ENCODE results near the gene GPR39. TPM values are rescaled to one million over a fixed set of nuclear protein-coding genes. Genes with fewer than 3 reads are reported as not detected.

GPR39 gene
- total RNA-seq, 2 experiments from 2014 or later = 0.13 TPM; not detected in 1

DNA sequence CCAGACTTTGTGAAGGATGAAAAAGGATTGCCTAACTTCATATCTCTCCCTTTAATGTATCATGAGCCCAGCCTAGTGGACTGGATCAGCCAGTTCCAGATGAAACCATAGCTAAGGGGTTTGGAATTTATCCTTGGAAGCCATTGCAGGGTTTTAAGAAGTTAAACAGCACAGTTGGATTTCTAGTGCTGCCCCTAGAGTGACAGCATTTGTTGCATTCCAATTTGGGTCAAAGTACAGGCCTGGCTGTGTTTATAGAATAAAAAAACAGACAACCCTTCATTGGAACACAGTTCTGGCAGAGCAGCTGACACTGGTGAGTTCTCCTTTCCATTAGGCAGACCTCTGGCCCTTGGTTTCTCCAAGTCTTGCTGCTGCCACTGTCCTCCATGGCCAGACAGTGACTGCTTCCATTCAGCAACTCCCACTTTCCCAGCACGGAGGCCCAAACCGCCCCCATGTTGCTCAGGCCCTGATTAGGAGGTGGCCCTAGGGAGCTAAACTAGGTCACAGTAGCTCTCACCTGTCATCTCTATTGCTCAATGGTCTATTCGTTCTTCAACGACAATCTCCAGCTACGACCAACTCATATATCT lies 8.0 kb downstream of the GPR39 start:
- intact Hi-C loops (cut with micrococcal nuclease; ENCODE audit: unreplicated experiment) = no loop called here
- H3K4me1 ChIP-seq (ENCODE audit: insufficient read depth, low read length, poor library complexity, severe bottlenecking) = no peaks in the 10 kb centered on the region
- H3K4me2 ChIP-seq (ENCODE audit: low read length) = no peak overlapping the region
- DNase-seq (ENCODE audit: low spot score) = no peak
- CTCF ChIA-PET (ENCODE audit: unreplicated experiment) = no interaction called here
- POLR2A ChIA-PET = interaction anchor here (1.4 to 1.5 kb wide), 2 partner anchors 9 to 22 kb away, joined by 3 read pairs; no protein-coding TSS in a partner anchor
- H3K27ac ChIP-seq (ENCODE audit: low read depth, low read length, poor library complexity, severe bottlenecking) = no peak overlapping the region
- no peaks in the 10 kb centered on the region for H3K9me2 ChIP-seq (ENCODE audit: insufficient read depth, low read length)
- no peaks in the 10 kb centered on the region for H3K79me2 ChIP-seq (ENCODE audit: insufficient read depth, low read depth, low read length)
- BruUV-seq (replicated peaks) = no TSS peak
- no peak overlapping the region for H2AFZ ChIP-seq (ENCODE audit: low read length)
- TF ChIP-seq EZH2phosphoT487 (IDR thresholded peaks at IDR 0.05; ENCODE audit: borderline replicate concordance, low read depth, low read length) = no peak
- TF ChIP-seq, protein P1, sequence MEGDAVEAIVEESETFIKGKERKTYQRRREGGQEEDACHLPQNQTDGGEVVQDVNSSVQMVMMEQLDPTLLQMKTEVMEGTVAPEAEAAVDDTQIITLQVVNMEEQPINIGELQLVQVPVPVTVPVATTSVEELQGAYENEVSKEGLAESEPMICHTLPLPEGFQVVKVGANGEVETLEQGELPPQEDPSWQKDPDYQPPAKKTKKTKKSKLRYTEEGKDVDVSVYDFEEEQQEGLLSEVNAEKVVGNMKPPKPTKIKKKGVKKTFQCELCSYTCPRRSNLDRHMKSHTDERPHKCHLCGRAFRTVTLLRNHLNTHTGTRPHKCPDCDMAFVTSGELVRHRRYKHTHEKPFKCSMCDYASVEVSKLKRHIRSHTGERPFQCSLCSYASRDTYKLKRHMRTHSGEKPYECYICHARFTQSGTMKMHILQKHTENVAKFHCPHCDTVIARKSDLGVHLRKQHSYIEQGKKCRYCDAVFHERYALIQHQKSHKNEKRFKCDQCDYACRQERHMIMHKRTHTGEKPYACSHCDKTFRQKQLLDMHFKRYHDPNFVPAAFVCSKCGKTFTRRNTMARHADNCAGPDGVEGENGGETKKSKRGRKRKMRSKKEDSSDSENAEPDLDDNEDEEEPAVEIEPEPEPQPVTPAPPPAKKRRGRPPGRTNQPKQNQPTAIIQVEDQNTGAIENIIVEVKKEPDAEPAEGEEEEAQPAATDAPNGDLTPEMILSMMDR (conservative IDR thresholded peaks at IDR 0.05; ENCODE audit: low read length) = no peak
- no peaks in the 10 kb centered on the region for H3K9me3 ChIP-seq (ENCODE audit: low read length)
- no peak overlapping the region for H3K4me3 ChIP-seq (ENCODE audit: low read depth, low read length, poor library complexity, severe bottlenecking)
- H3K36me3 ChIP-seq (ENCODE audit: insufficient read depth, low read length) = no peaks in the 10 kb centered on the region
- no peaks in the 10 kb centered on the region for H4K20me1 ChIP-seq (ENCODE audit: insufficient read depth, low read length)

DNA sequence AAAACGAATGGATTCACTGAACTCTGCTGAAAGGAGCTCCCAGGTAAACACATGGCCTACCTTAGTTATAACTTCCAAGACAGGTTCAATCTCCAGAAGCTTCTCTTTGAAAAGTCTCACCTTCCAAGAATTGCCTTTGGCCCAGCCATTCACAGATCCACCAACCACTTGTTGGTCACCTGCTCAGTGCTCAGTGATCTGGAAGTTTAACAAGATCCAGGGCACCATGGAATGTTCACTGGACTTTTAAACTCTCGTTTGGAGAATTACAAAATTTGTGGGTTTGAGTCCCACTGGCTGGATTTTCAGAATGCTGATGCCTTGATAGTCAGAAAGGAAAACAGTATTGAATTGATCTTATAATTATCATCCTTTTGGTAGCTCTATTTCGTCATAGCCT lies 9.4 kb downstream of the GPR39 start:
- no TSS peak for BruUV-seq (replicated peaks)
- no peaks in the 10 kb centered on the region for H3K4me1 ChIP-seq (ENCODE audit: insufficient read depth, low read length, poor library complexity, severe bottlenecking)

DNA sequence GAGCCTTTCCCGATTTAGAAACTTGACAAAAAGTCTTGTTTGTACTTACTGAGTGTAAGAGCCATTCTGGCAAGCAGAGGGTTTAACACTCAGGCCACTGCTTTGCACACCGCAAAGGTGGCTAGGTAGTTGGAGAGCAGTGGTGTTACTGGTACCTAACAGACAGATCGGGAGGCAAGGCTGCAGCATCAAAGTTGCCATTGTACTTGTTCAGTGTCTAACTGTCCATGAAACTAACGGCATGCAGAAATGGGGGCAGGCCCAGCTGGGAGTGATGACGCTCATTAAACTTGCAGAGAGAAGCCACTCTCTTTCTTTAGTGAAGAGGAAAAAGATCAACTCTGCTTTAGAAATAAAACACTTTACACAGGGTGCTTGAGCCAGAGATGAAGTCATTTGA lies 10.1 kb downstream of the GPR39 start:
- no TSS peak for BruUV-seq (replicated peaks)
- ChIA-PET CTCF (ENCODE audit: unreplicated experiment) (no interaction called here), POLR2A (interaction anchor here (0.6 to 0.7 kb wide), 2 partner anchors 36 to 442 kb away, joined by 4 to 5 read pairs; no protein-coding TSS in a partner anchor)
- Histone ChIP-seq H3K79me2 (ENCODE audit: insufficient read depth, low read depth, low read length) (no peaks in the 10 kb centered on the region), H4K20me1 (ENCODE audit: insufficient read depth, low read length) (no peaks in the 10 kb centered on the region), H3K9me3 (ENCODE audit: low read length) (no peaks in the 10 kb centered on the region), H2AFZ (ENCODE audit: low read length) (no peak overlapping the region), H3K36me3 (ENCODE audit: insufficient read depth, low read length) (no peaks in the 10 kb centered on the region), H3K4me3 (ENCODE audit: low read depth, low read length, poor library complexity, severe bottlenecking) (no peak overlapping the region), H3K27ac (ENCODE audit: low read depth, low read length, poor library complexity, severe bottlenecking) (no peak overlapping the region), H3K4me1 (ENCODE audit: insufficient read depth, low read length, poor library complexity, severe bottlenecking) (no peaks in the 10 kb centered on the region), H3K9me2 (ENCODE audit: insufficient read depth, low read length) (no peaks in the 10 kb centered on the region), H3K4me2 (ENCODE audit: low read length) (no peak overlapping the region)
- no peak for TF ChIP-seq EZH2phosphoT487 (IDR thresholded peaks at IDR 0.05; ENCODE audit: borderline replicate concordance, low read depth, low read length)
- TF ChIP-seq, protein P1 (conservative IDR thresholded peaks at IDR 0.05; ENCODE audit: low read length) = no peak
- no peak for DNase-seq (ENCODE audit: low spot score)
- intact Hi-C loops (cut with micrococcal nuclease; ENCODE audit: unreplicated experiment) = no loop called here

More for the DNA sequence above, 9.4 kb downstream of the GPR39 start:
- POLR2A ChIA-PET = no interaction called here
- Histone ChIP-seq H4K20me1 (ENCODE audit: insufficient read depth, low read length) (no peaks in the 10 kb centered on the region), H3K9me2 (ENCODE audit: insufficient read depth, low read length) (no peaks in the 10 kb centered on the region), H3K4me2 (ENCODE audit: low read length) (no peak overlapping the region), H2AFZ (ENCODE audit: low read length) (no peak overlapping the region), H3K4me3 (ENCODE audit: low read depth, low read length, poor library complexity, severe bottlenecking) (no peak overlapping the region), H3K79me2 (ENCODE audit: insufficient read depth, low read depth, low read length) (no peaks in the 10 kb centered on the region), H3K36me3 (ENCODE audit: insufficient read depth, low read length) (no peaks in the 10 kb centered on the region), H3K27ac (ENCODE audit: low read depth, low read length, poor library complexity, severe bottlenecking) (no peak overlapping the region), H3K9me3 (ENCODE audit: low read length) (no peaks in the 10 kb centered on the region)
- intact Hi-C loops (cut with micrococcal nuclease; ENCODE audit: unreplicated experiment) = no loop called here
- CTCF ChIA-PET (ENCODE audit: unreplicated experiment) = no interaction called here
- TF ChIP-seq, protein P1 (conservative IDR thresholded peaks at IDR 0.05; ENCODE audit: low read length) = no peak
- no peak for TF ChIP-seq EZH2phosphoT487 (IDR thresholded peaks at IDR 0.05; ENCODE audit: borderline replicate concordance, low read depth, low read length)
- no peak for DNase-seq (ENCODE audit: low spot score)
